ENCODE data around the gene NAP1L1. TPM values are rescaled to one million over a fixed set of nuclear protein-coding genes. Genes with fewer than 3 reads are reported as not detected.

NAP1L1 gene
- total RNA-seq, 2 experiments from 2014 or later, result 348 to 904 TPM

- DNase-seq (ENCODE audit: low spot score), result no peak
- peak overlapping the region; percentile 70 for H2AFZ ChIP-seq (ENCODE audit: low read length)
- no peak overlapping the region for H3K27ac ChIP-seq (ENCODE audit: low read depth, low read length, poor library complexity, severe bottlenecking)
- no peak overlapping the region for H3K4me3 ChIP-seq (ENCODE audit: low read depth, low read length, poor library complexity, severe bottlenecking)
- ChIA-PET CTCF (ENCODE audit: unreplicated experiment) (interaction anchor here (0.6 kb wide), 1 partner anchor 10 kb away, joined by 3 read pairs; the partner anchor contains the start of gene PHLDA1), POLR2A (interaction anchor here (0.6 to 1.3 kb wide), 3 partner anchors 15 to 62 kb away, joined by 3 to 4 read pairs (median 4); no protein-coding TSS in a partner anchor)
- no peaks in the 10 kb centered on the region for H3K9me2 ChIP-seq (ENCODE audit: insufficient read depth, low read length)
- H3K4me1 ChIP-seq (ENCODE audit: insufficient read depth, low read length, poor library complexity, severe bottlenecking), result no peaks in the 10 kb centered on the region
- H3K9me3 ChIP-seq (ENCODE audit: low read length), result no peaks in the 10 kb centered on the region
- intact Hi-C loops (cut with micrococcal nuclease; ENCODE audit: unreplicated experiment), result no loop called here
- BruUV-seq (replicated peaks), result no TSS peak
- H4K20me1 ChIP-seq (ENCODE audit: insufficient read depth, low read length), result no peaks in the 10 kb centered on the region
- TF ChIP-seq EZH2phosphoT487 (IDR thresholded peaks at IDR 0.05; ENCODE audit: borderline replicate concordance, low read depth, low read length), result no peak
- TF ChIP-seq CTCF (conservative IDR thresholded peaks at IDR 0.05; ENCODE audit: low read length), result no peak
- no peaks in the 10 kb centered on the region for H3K36me3 ChIP-seq (ENCODE audit: insufficient read depth, low read length)
- H3K79me2 ChIP-seq (ENCODE audit: insufficient read depth, low read depth, low read length), result no peaks in the 10 kb centered on the region
- no peak overlapping the region for H3K4me2 ChIP-seq (ENCODE audit: low read length)
Measured at GRCh38 chr12:76020731-76021672, 63.5 kb downstream of the NAP1L1 start.

- Histone ChIP-seq H3K79me2 (ENCODE audit: insufficient read depth, low read depth, low read length) (no peaks in the 10 kb centered on the region), H3K9me3 (ENCODE audit: low read length) (no peaks in the 10 kb centered on the region), H3K36me3 (ENCODE audit: insufficient read depth, low read length) (no peaks in the 10 kb centered on the region), H3K27ac (ENCODE audit: low read depth, low read length, poor library complexity, severe bottlenecking) (no peak overlapping the region), H3K4me3 (ENCODE audit: low read depth, low read length, poor library complexity, severe bottlenecking) (no peak overlapping the region), H3K4me2 (ENCODE audit: low read length) (no peak overlapping the region), H3K9me2 (ENCODE audit: insufficient read depth, low read length) (no peaks in the 10 kb centered on the region), H3K4me1 (ENCODE audit: insufficient read depth, low read length, poor library complexity, severe bottlenecking) (no peaks in the 10 kb centered on the region), H2AFZ (ENCODE audit: low read length) (peak overlapping the region; percentile 70), H4K20me1 (ENCODE audit: insufficient read depth, low read length) (no peaks in the 10 kb centered on the region)
- BruUV-seq (replicated peaks), result no TSS peak
- ChIA-PET POLR2A (interaction anchor here (0.9 to 1.3 kb wide), 3 partner anchors 14 to 61 kb away, joined by 3 to 5 read pairs (median 4); no protein-coding TSS in a partner anchor), CTCF (ENCODE audit: unreplicated experiment) (interaction anchor here (0.6 kb wide), 1 partner anchor 11 kb away, joined by 3 read pairs; the partner anchor contains the start of gene PHLDA1)
- intact Hi-C loops (cut with micrococcal nuclease; ENCODE audit: unreplicated experiment), result no loop called here
- DNase-seq (ENCODE audit: low spot score), result no peak
- TF ChIP-seq EZH2phosphoT487 (IDR thresholded peaks at IDR 0.05; ENCODE audit: borderline replicate concordance, low read depth, low read length), result no peak
- TF ChIP-seq CTCF (conservative IDR thresholded peaks at IDR 0.05; ENCODE audit: low read length), result no peak
Measured at GRCh38 chr12:76020281-76020680, 64.2 kb downstream of the NAP1L1 start.

GRCh38 chr12:76018672-76019071, 65.8 kb downstream of the NAP1L1 start:
- Histone ChIP-seq H4K20me1 (ENCODE audit: insufficient read depth, low read length) (no peaks in the 10 kb centered on the region), H3K79me2 (ENCODE audit: insufficient read depth, low read depth, low read length) (no peaks in the 10 kb centered on the region), H3K36me3 (ENCODE audit: insufficient read depth, low read length) (no peaks in the 10 kb centered on the region), H3K4me1 (ENCODE audit: insufficient read depth, low read length, poor library complexity, severe bottlenecking) (no peaks in the 10 kb centered on the region), H3K9me3 (ENCODE audit: low read length) (no peaks in the 10 kb centered on the region), H3K9me2 (ENCODE audit: insufficient read depth, low read length) (no peaks in the 10 kb centered on the region), H3K27ac (ENCODE audit: low read depth, low read length, poor library complexity, severe bottlenecking) (no peak overlapping the region), H2AFZ (ENCODE audit: low read length) (no peak overlapping the region), H3K4me2 (ENCODE audit: low read length) (no peak overlapping the region), H3K4me3 (ENCODE audit: low read depth, low read length, poor library complexity, severe bottlenecking) (no peak overlapping the region)
- BruUV-seq (replicated peaks), result no TSS peak
- ChIA-PET CTCF (ENCODE audit: unreplicated experiment) (no interaction called here), POLR2A (no interaction called here)
- TF ChIP-seq EZH2phosphoT487 (IDR thresholded peaks at IDR 0.05; ENCODE audit: borderline replicate concordance, low read depth, low read length), result no peak
- no peak for TF ChIP-seq CTCF (conservative IDR thresholded peaks at IDR 0.05; ENCODE audit: low read length)
- no peak for DNase-seq (ENCODE audit: low spot score)
- intact Hi-C loops (cut with micrococcal nuclease; ENCODE audit: unreplicated experiment), result no loop called here

Data from OCI-LY7 (cell line).